Gastroesophageal sphincter (tissue), 3 donors: ENCODE data around the gene NAA60.

Source experiments
- EP300 ChIP-seq: sonication (generic); formaldehyde crosslinking; IDR thresholded peaks from one replicate; pipeline ENCODE4 v1.6.1; 2017; ENCODE audit warnings: antibody characterized with exemption, mild to moderate bottlenecking
- POLR2A ChIP-seq, 2 donors: fragments of 450-650 bp; IDR thresholded peaks; one replicate each; pipeline ENCODE4 v1.6.1; 2017; ENCODE audit warnings: antibody characterized with exemption in 2 of 2, mild to moderate bottlenecking in 2 of 2, moderate library complexity in 1 of 2
- POLR2AphosphoS5 ChIP-seq: sonication (generic); formaldehyde crosslinking; IDR thresholded peaks from one replicate; pipeline ENCODE4 v1.6.1; 2017; ENCODE audit warnings: antibody characterized with exemption
- TF ChIP-seq, protein P1 (sequence below), 4 experiments: fragments of 200-600 bp in 2 of 4; fragments of 450-650 bp in 2 of 4; sonication (generic) in 1 of 4; IDR thresholded peaks; one replicate each; pipeline ENCODE4 v1.5.1; 2017 to 2019; ENCODE audit warnings: antibody characterized with exemption in 4 of 4, mild to moderate bottlenecking in 2 of 4, moderate library complexity in 2 of 4

DNA sequence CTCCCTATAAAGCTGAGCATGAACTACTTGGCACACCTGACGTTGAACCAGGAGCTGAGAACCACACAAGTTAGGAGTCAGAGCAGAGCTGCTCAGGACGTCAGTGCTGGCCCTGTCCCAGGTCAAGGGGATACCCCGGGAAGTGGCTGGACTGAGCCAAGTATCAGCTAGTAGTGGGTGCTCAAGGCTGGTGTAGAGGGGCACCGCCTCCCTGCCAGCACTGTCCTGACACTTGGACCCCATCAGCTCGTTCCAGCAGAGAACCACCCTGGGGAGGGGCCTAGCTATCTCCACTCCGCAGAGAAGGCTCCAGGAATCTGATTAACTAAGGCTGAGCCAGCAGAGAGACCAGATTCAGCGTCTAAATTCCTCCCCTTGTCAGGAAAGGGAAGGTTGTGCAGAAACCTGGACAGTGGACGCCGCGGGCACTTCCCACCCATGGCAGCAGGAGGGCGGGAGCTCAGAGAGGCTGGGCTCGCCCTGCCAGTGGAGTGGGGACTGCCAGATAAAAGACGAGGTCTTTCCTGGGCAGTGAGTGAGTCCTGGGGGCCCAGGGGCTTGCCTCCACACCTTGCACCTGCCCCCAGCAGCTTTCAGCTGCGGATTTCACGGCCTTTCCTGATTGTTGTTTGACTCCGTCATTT, 30.8 kb downstream of the NAA60 start:
- TF ChIP-seq, protein P1, sequence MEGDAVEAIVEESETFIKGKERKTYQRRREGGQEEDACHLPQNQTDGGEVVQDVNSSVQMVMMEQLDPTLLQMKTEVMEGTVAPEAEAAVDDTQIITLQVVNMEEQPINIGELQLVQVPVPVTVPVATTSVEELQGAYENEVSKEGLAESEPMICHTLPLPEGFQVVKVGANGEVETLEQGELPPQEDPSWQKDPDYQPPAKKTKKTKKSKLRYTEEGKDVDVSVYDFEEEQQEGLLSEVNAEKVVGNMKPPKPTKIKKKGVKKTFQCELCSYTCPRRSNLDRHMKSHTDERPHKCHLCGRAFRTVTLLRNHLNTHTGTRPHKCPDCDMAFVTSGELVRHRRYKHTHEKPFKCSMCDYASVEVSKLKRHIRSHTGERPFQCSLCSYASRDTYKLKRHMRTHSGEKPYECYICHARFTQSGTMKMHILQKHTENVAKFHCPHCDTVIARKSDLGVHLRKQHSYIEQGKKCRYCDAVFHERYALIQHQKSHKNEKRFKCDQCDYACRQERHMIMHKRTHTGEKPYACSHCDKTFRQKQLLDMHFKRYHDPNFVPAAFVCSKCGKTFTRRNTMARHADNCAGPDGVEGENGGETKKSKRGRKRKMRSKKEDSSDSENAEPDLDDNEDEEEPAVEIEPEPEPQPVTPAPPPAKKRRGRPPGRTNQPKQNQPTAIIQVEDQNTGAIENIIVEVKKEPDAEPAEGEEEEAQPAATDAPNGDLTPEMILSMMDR (IDR thresholded peaks at IDR 0.05) = no peak
- TF ChIP-seq POLR2A (IDR thresholded peaks at IDR 0.05) (no peak), POLR2AphosphoS5 (no peak), EP300 (no peak)
